Fibroblast of skin of left quadriceps (primary cell): Measurements from ENCODE around the gene FAM181B.
A peak's percentile ranks its signal among the peaks of the same experiment; 100 is the strongest.

ENCODE experiments used
- DNase-seq, 2 experiments: peaks; one replicate each; pipeline ENCODE4 v3.0.0-alpha.2; 2013; ENCODE audit warnings: low read depth in 2 of 2

Gene FAM181B

DNA sequence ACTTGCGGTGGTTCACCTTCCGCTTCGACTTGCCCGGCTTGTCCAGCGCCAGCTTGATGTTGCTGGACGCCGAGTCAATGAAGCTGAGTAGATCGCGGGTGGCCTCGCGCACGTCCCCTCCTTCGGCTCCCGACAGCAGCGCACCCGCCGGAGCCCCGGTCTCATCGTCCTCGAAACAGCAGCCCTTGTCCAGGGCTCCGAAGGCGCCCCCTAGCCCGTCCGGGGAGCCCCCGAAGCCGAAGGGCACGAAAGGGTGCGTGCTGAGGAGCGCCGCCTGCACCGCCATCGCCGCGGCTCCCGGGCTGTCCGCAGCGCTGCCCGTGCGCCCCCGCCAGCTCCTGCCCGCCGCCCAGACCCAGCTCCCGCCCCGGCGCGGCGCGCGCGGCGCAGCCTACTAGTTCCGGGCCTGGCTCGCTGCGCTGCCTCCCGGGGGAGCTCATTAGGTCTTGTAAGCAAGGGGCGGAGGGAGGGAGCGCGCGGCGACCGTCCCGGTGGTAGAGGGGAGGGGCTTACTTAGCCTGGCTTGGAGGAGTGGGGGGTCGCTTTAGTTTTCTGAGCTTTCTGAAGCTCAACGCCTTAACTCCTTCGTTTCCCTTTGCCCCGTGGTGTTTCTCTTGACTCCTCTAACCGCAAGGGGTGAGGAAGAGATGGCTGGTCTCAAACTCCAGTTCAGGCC, at the start of gene FAM181B:
Gene FAM181B, minus strand, starts transcription at position 421 of the 676 bp plus-strand sequence. Its CDS starts 135 bp downstream, at position 286.
- DNase-seq: no peak

GRCh38 chr11:82782825-82783374, 49.2 kb upstream of the FAM181B start:
- no peak for DNase-seq

- DNase-seq: no peak
Measured at GRCh38 chr11:82778776-82779175, 45.1 kb upstream of the FAM181B start.

GRCh38 chr11:82776377-82776776, 42.7 kb upstream of the FAM181B start:
- DNase-seq: no peak

GRCh38 chr11:82775736-82776346, 42.2 kb upstream of the FAM181B start:
- DNase-seq: peak; percentile 17 to 22

- DNase-seq: no peak
Measured at GRCh38 chr11:82775218-82775617, 41.6 kb upstream of the FAM181B start.

GRCh38 chr11:82771781-82772180, 38.1 kb upstream of the FAM181B start:
- DNase-seq: no peak

DNA sequence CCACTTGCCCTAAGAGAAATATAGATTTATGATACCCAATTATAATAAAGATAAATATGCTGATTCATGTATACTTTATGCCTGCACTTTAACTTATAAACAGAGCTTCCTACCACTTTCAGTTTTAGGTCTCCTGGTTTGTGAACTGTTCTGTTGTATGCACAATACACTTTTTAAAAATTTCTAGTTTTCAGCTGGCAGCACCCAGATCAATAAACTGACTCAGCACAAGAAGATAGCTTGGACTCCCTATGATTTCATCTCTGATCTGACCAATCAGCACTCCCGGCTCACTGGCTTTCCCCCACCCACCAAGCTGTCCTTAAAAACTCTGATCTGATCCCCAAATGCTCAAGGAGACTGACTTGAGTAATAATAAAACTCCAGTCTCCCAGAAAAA, 33.5 kb upstream of the FAM181B start:
- no peak for DNase-seq

GRCh38 chr11:82765466-82766034, 31.9 kb upstream of the FAM181B start:
- no peak for DNase-seq

- no peak for DNase-seq
Measured at GRCh38 chr11:82763167-82763566, 29.5 kb upstream of the FAM181B start.

DNA sequence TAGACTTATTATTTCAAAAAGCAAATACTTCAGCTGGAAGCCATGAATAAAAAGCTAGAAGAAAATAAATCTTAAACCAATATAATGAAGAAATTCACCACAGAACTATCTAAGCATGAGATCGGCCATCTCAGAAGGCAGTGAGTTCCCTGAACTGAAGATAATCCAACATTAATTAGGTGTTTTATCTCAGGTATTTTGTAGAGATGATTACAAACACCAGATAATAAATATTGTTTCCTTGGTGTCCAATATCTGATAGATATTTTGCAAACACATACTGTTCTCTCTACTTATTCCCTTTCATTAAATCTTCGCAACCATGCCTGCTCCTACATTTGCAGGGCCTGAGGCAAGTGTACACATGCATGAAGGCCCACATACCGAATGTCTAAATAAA, 26.0 kb upstream of the FAM181B start:
- DNase-seq: no peak

GRCh38 chr11:82757660-82758357, 24.1 kb upstream of the FAM181B start:
- no peak for DNase-seq

DNA sequence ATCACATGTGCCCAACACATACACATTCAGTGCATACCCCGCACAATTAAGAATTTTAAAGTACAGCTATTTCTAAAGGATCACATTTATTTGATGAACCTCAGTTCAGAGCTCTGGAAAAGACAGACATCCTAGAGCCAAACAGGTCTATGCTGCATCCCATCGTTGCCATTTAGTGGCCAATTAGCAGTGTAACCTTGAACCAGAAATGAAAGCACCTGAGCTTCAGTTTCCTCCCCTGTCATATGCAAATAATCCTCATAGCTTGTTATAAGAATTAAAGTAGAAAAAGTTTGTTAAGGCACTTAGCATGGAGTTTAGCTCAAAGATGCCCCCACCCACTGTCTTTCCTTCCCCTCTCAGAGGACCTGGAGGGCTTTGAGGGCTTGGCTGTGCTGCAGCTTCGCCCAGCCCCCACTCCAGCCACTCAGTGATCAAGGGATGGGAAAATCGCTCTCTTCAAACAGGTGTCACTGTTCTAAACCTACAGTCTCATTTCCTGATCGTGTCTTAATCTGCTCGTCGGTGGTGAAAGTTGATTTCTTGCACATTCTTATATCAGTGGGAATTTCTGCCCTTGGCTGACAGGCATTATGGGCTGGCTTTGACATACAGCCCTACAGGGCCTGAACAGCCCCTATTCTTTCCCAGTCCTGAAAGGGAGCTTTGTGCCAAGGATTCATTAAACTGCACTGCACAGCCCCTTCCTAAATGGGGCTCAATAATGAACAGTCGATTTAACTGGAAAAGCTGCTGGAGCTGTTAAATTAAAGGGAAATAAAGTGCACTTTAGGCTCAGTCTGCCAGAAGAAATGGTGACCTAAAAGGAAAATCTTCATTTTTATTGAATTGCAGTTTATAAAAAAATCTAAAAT, 23.3 kb upstream of the FAM181B start:
- no peak for DNase-seq

DNA sequence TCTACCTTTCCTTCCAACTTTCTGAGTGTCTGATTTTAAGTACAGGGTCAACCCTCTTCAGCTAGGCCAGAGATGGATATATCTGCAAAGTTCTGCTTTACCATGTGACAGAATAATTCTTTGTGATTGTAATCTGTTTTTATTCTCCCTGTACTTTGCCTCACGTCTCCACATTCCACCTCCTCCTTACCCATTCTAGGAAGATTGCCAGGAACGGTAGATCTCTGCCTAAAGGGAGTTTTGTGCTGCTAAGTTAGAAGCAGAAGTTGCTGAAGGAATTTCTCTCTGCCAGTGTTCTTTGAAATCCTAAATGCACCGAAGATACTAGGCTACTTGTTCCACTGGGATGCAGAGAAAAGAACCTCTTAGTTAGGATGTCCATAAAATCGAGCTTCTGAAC, 20.7 kb upstream of the FAM181B start:
- DNase-seq: no peak

- DNase-seq: no peak
Measured at GRCh38 chr11:82753921-82754320, 20.3 kb upstream of the FAM181B start.

GRCh38 chr11:82752801-82753200, 19.1 kb upstream of the FAM181B start:
- no peak for DNase-seq

DNA sequence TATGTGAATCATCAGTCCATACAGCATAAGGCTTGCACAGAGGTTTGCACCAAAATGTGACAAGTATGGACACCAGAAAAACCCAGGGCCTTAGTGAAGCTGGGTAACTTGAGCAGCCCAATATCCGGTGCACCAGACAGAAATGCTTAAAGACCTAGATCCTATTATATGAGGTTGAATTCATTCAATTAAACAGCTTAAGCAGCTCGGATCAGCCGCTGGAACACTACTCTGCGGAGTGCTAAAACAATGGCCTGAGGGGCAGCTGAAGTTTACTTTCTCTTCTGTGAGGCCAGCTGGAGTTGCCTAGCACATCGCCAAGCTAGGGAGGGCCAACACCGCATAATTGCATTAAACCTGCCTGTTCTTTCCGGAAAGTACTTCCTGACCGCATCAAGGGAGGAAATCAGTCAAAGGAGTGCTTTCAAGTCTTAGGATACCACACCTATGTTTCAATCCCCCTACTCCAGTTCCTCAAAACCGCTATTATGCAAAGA, 17.0 kb upstream of the FAM181B start:
- DNase-seq: no peak

GRCh38 chr11:82747471-82747870, 13.8 kb upstream of the FAM181B start:
- DNase-seq: no peak

GRCh38 chr11:82738091-82738490, 4.4 kb upstream of the FAM181B start:
- no peak for DNase-seq

GRCh38 chr11:82734120-82734479, 436 bp upstream of the FAM181B start:
- no peak for DNase-seq

DNA sequence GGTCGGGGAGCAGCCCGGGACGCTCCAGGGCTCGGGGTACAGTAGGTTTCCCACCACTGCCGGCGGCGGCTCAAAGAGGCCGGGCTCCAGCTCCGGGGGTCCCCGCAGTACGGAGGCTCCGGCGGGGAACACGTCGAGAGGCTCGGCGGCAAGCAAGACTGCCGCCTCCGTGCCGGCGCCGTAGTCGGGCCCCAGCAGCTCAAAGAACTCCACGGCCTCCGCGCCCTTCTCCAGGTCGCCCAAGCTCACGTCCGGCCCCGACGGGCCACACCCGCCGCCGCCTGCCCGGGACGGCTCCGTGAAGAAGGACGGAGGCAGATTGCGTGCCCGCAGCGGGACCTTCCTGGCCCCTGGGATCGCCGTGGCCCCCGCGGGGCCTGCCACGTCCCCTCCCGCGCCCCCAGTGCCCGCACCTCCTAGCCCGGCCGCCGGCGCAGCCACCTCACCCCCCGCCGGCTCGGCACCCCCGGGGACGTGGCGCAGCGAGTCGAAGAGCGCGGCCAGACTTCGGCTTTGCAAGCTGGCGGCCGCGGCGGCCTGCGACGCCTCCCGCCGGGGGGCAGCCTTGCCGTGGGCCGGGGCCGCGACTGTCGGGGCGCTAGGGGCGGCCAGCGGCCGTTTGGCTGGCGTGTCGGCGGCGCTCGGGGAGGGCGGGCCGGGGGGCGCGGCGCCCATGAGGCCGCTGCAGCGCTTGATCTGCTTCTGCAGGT, 775 bp downstream of the FAM181B start:
- no peak for DNase-seq
